ENCODE data around the gene SSPN. TPM values are rescaled to one million over a fixed set of nuclear protein-coding genes. Genes with fewer than 3 reads are reported as not detected.

SSPN gene
- polyA plus RNA-seq, 1 donor from 2014 or later: 0.26 TPM

DNA sequence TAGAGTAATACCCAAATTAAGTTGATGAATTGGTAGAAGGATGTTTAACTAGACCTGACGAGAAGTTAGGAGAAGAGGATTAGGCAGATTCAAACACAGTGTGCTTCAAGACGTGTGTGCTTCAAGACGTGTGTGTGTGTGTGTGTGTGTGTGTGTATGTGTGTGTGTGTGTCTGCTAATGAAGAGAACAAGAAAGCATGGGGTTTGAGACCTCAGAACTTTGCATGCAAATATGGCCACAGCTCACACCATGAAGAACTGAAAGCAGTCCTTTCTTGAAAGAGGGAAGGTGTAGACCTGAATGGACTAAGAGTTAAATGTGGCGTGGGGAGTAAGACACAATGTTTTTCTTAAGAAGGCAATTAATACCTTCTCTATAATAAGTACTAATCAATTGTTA is 32.5 kb upstream of the SSPN start:
- no peaks in the 10 kb centered on the region for H3K79me2 ChIP-seq (replicated peaks; ENCODE audit: insufficient read depth, low read length)
- H2AFZ ChIP-seq (ENCODE audit: low read depth, low read length): no peak overlapping the region
- H3K9ac ChIP-seq (ENCODE audit: low read length): no peak overlapping the region
- no peak overlapping the region for H3K27ac ChIP-seq (ENCODE audit: low read length)
- H3F3A ChIP-seq (ENCODE audit: insufficient read depth, low read length, poor library complexity, severe bottlenecking): no peaks in the 10 kb centered on the region
- H3K36me3 ChIP-seq (ENCODE audit: insufficient read depth, low read length): no peaks in the 10 kb centered on the region
- H4K20me1 ChIP-seq (ENCODE audit: insufficient read depth): no peaks in the 10 kb centered on the region
- no peaks in the 10 kb centered on the region for H3K9me3 ChIP-seq (ENCODE audit: low read length)
- no peak overlapping the region for H3K4me2 ChIP-seq (ENCODE audit: low read length)
- H3K4me3 ChIP-seq (ENCODE audit: low read length): no peak overlapping the region
- H3K27me3 ChIP-seq (ENCODE audit: insufficient read depth, low read depth, low read length): no peaks in the 10 kb centered on the region
- no peaks in the 10 kb centered on the region for H3K9me2 ChIP-seq (ENCODE audit: insufficient read depth, low read length)
- TF ChIP-seq TAF1 (IDR thresholded peaks at IDR 0.05; ENCODE audit: low read depth) (no peak), EZH2 (IDR thresholded peaks at IDR 0.05; ENCODE audit: borderline replicate concordance, insufficient read depth, low read length, poor library complexity, severe bottlenecking) (no peak), SMC3 (conservative IDR thresholded peaks at IDR 0.05; ENCODE audit: poor library complexity) (no peak), POLR2AphosphoS5 (IDR thresholded peaks at IDR 0.05) (no peak), RAD21 (conservative IDR thresholded peaks at IDR 0.05) (no peak), EP300 (conservative IDR thresholded peaks at IDR 0.05; ENCODE audit: poor library complexity, severe bottlenecking) (no peak)
- TF ChIP-seq, protein P1, sequence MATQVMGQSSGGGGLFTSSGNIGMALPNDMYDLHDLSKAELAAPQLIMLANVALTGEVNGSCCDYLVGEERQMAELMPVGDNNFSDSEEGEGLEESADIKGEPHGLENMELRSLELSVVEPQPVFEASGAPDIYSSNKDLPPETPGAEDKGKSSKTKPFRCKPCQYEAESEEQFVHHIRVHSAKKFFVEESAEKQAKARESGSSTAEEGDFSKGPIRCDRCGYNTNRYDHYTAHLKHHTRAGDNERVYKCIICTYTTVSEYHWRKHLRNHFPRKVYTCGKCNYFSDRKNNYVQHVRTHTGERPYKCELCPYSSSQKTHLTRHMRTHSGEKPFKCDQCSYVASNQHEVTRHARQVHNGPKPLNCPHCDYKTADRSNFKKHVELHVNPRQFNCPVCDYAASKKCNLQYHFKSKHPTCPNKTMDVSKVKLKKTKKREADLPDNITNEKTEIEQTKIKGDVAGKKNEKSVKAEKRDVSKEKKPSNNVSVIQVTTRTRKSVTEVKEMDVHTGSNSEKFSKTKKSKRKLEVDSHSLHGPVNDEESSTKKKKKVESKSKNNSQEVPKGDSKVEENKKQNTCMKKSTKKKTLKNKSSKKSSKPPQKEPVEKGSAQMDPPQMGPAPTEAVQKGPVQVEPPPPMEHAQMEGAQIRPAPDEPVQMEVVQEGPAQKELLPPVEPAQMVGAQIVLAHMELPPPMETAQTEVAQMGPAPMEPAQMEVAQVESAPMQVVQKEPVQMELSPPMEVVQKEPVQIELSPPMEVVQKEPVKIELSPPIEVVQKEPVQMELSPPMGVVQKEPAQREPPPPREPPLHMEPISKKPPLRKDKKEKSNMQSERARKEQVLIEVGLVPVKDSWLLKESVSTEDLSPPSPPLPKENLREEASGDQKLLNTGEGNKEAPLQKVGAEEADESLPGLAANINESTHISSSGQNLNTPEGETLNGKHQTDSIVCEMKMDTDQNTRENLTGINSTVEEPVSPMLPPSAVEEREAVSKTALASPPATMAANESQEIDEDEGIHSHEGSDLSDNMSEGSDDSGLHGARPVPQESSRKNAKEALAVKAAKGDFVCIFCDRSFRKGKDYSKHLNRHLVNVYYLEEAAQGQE (IDR thresholded peaks at IDR 0.05; ENCODE audit: borderline replicate concordance): no peak

DNA sequence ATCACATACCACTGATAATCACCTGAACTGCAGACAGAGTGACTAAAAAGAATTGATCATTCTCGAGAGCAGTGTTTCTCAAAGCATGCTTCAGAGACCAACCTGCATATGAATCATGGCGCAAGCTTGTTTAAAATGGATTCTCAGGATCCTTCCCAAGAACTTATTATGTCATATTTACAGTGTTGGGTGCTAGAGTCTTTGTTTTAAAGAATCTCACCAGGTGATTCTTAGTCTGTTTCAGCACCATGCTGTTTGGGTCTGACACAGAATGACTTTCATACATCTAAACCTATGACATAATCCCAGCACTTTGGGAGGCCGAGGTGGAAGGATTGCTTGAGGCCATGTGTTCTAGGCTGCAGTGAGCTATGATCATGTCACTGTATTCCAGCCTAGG is 31.3 kb upstream of the SSPN start:
- H3K9me2 ChIP-seq (ENCODE audit: insufficient read depth, low read length): no peaks in the 10 kb centered on the region

More for the DNA sequence above, 31.3 kb upstream of the SSPN start:
- Histone ChIP-seq H3K27ac (ENCODE audit: low read length) (no peak overlapping the region), H3K79me2 (replicated peaks; ENCODE audit: insufficient read depth, low read length) (no peaks in the 10 kb centered on the region), H3K4me3 (ENCODE audit: low read length) (no peak overlapping the region), H4K20me1 (ENCODE audit: insufficient read depth) (no peaks in the 10 kb centered on the region), H3F3A (ENCODE audit: insufficient read depth, low read length, poor library complexity, severe bottlenecking) (no peaks in the 10 kb centered on the region), H3K36me3 (ENCODE audit: insufficient read depth, low read length) (no peaks in the 10 kb centered on the region), H2AFZ (ENCODE audit: low read depth, low read length) (no peak overlapping the region), H3K9ac (ENCODE audit: low read length) (no peak overlapping the region), H3K4me2 (ENCODE audit: low read length) (no peak overlapping the region), H3K27me3 (ENCODE audit: insufficient read depth, low read depth, low read length) (no peaks in the 10 kb centered on the region), H3K9me3 (ENCODE audit: low read length) (no peaks in the 10 kb centered on the region)
- TF ChIP-seq, protein P1 (IDR thresholded peaks at IDR 0.05; ENCODE audit: borderline replicate concordance): no peak
- no peak for TF ChIP-seq EZH2 (IDR thresholded peaks at IDR 0.05; ENCODE audit: borderline replicate concordance, insufficient read depth, low read length, poor library complexity, severe bottlenecking)
- TF ChIP-seq MXI1 (conservative IDR thresholded peaks at IDR 0.05; ENCODE audit: poor library complexity, severe bottlenecking): no peak
- TF ChIP-seq SMC3 (conservative IDR thresholded peaks at IDR 0.05; ENCODE audit: poor library complexity): no peak
- no peak for TF ChIP-seq EP300 (conservative IDR thresholded peaks at IDR 0.05; ENCODE audit: poor library complexity, severe bottlenecking)
- TF ChIP-seq RAD21 (conservative IDR thresholded peaks at IDR 0.05): no peak
- no peak for TF ChIP-seq TAF1 (IDR thresholded peaks at IDR 0.05; ENCODE audit: low read depth)
- no peak for TF ChIP-seq POLR2AphosphoS5 (IDR thresholded peaks at IDR 0.05)
- no peak for TF ChIP-seq CTCF (IDR thresholded peaks at IDR 0.05; ENCODE audit: poor library complexity, severe bottlenecking)

All from neural cell (in vitro differentiated cells).